ENCODE results near the gene CRAMP1. TPM values are rescaled to one million over a fixed set of nuclear protein-coding genes. Genes with fewer than 3 reads are reported as not detected.

The CRAMP1 gene
- polyA plus RNA-seq, 1 of the 3 experiments (the other 2 are of a cell fraction): 9.5 TPM

DNA sequence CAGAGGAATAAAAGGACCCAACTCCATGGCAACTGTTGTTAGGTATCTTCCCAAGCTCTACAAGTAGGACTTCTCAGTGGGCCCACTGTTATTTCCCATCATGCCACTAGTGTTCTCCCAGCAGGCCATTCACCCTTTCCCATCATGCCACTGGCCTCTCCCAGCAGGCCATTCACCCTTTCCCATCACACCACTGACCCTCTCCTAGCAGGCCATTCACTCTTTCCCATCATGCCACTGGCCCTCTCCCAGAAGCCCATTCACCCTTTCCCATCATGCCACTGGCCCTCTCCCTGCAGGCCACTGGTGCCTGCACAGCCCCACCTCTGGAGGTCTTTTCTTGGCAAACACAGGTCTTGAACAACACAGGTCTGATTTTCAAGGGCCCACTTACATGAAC, 36.6 kb upstream of the CRAMP1 start (continued):
- TF ChIP-seq, protein P1, sequence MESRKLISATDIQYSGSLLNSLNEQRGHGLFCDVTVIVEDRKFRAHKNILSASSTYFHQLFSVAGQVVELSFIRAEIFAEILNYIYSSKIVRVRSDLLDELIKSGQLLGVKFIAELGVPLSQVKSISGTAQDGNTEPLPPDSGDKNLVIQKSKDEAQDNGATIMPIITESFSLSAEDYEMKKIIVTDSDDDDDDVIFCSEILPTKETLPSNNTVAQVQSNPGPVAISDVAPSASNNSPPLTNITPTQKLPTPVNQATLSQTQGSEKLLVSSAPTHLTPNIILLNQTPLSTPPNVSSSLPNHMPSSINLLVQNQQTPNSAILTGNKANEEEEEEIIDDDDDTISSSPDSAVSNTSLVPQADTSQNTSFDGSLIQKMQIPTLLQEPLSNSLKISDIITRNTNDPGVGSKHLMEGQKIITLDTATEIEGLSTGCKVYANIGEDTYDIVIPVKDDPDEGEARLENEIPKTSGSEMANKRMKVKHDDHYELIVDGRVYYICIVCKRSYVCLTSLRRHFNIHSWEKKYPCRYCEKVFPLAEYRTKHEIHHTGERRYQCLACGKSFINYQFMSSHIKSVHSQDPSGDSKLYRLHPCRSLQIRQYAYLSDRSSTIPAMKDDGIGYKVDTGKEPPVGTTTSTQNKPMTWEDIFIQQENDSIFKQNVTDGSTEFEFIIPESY (IDR thresholded peaks at IDR 0.05; ENCODE audit: borderline replicate concordance, low read depth): no peak
- TF ChIP-seq NRF1 (IDR thresholded peaks at IDR 0.05; ENCODE audit: low read depth, low read length): no peak

DNA sequence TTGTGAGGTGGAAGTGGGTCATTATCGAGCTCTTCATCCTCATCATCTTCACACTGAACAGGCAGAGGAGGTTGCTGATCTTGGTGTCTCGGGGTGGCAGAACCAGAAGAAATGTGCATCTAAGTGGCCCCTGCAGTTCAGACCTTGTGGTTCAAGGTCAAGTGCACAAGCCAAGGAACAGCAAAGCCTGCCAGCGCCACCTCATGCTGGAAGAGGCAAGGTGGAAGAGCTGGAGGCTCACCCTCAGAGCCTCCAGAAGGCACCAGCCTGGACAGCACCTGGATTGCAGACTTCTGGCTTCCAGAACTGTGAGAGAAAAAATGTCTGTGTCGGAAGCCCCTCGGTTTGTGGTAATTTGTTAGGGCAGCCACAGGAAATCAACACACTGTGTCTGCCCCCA, 32.9 kb upstream of the CRAMP1 start:
- no peak overlapping the region for H3K9ac ChIP-seq
- H3K27me3 ChIP-seq (ENCODE audit: insufficient read depth): no peaks in the 10 kb centered on the region
- no peaks in the 10 kb centered on the region for H3K4me1 ChIP-seq (ENCODE audit: control insufficient read depth in 1 of 2, insufficient read depth in 2 of 2, low read depth in 1 of 2, low read length in 1 of 2)
- POLR2A ChIA-PET: no interaction called here
- no peaks in the 10 kb centered on the region for H3K9me3 ChIP-seq
- WGBS (ENCODE audit: low lambda C conversion rate): 84% methylated on average over 5 of the region's 5 CpGs
- no peaks in the 10 kb centered on the region for H3F3A ChIP-seq (replicated peaks; ENCODE audit: insufficient read depth)
- CTCF ChIA-PET: no interaction called here
- H4K20me1 ChIP-seq (ENCODE audit: insufficient read depth): no peaks in the 10 kb centered on the region
- peaks cover 5 to 25% of the 10 kb centered on the region in 2 experiments for H3K36me3 ChIP-seq (replicated peaks in 1 of 2; ENCODE audit: control insufficient read depth in 1 of 2, insufficient read depth in 2 of 2, low read length in 1 of 2)
- TF ChIP-seq SIN3A (IDR thresholded peaks at IDR 0.05; ENCODE audit: borderline replicate concordance, low read depth, low read length): no peak
- no peak for TF ChIP-seq SMC3 (IDR thresholded peaks at IDR 0.05; ENCODE audit: low read depth, low read length)
- TF ChIP-seq YY1 (IDR thresholded peaks at IDR 0.05; ENCODE audit: low read depth): no peak
- TF ChIP-seq MXI1 (IDR thresholded peaks at IDR 0.05; ENCODE audit: low read depth, low read length): no peak
- TF ChIP-seq, protein P2, sequence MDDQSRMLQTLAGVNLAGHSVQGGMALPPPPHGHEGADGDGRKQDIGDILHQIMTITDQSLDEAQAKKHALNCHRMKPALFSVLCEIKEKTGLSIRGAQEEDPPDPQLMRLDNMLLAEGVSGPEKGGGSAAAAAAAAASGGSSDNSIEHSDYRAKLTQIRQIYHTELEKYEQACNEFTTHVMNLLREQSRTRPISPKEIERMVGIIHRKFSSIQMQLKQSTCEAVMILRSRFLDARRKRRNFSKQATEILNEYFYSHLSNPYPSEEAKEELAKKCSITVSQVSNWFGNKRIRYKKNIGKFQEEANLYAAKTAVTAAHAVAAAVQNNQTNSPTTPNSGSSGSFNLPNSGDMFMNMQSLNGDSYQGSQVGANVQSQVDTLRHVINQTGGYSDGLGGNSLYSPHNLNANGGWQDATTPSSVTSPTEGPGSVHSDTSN (IDR thresholded peaks at IDR 0.05): no peak
- TF ChIP-seq, protein P1 (IDR thresholded peaks at IDR 0.05; ENCODE audit: borderline replicate concordance, low read depth): no peak
- TF ChIP-seq, protein P3, sequence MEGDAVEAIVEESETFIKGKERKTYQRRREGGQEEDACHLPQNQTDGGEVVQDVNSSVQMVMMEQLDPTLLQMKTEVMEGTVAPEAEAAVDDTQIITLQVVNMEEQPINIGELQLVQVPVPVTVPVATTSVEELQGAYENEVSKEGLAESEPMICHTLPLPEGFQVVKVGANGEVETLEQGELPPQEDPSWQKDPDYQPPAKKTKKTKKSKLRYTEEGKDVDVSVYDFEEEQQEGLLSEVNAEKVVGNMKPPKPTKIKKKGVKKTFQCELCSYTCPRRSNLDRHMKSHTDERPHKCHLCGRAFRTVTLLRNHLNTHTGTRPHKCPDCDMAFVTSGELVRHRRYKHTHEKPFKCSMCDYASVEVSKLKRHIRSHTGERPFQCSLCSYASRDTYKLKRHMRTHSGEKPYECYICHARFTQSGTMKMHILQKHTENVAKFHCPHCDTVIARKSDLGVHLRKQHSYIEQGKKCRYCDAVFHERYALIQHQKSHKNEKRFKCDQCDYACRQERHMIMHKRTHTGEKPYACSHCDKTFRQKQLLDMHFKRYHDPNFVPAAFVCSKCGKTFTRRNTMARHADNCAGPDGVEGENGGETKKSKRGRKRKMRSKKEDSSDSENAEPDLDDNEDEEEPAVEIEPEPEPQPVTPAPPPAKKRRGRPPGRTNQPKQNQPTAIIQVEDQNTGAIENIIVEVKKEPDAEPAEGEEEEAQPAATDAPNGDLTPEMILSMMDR (IDR thresholded peaks at IDR 0.05): no peak
- no peak for TF ChIP-seq TCF12 (IDR thresholded peaks at IDR 0.05)
- no peak for TF ChIP-seq FOXJ3 (CRISPR knock-in tag; IDR thresholded peaks at IDR 0.05)
- no peak for TF ChIP-seq RFX5 (IDR thresholded peaks at IDR 0.05; ENCODE audit: low read length)
- no peak for TF ChIP-seq CHD2 (IDR thresholded peaks at IDR 0.05; ENCODE audit: low read length, partially characterized antibody)
- H3K4me2 ChIP-seq: no peak overlapping the region
- H3K79me2 ChIP-seq (ENCODE audit: insufficient read depth): no peaks in the 10 kb centered on the region
- DNase-seq: no peak
- no peak overlapping the region for H2AFZ ChIP-seq (ENCODE audit: low read depth)
- no peak overlapping the region for H3K27ac ChIP-seq (ENCODE audit: low read depth in 2 of 2, low read length in 1 of 2)
- H3K9me2 ChIP-seq: no peaks in the 10 kb centered on the region
- H3K4me3 ChIP-seq (ENCODE audit: low read depth in 2 of 2, low read length in 1 of 2): no peak overlapping the region

All from SK-N-SH (cell line).